ENCODE data around the gene TSHZ2.
"Not testable (repeated sequence)": the region's sequence is repeated elsewhere in the genome, so short reads cannot be mapped to it uniquely, and the experiment has no call there.

Gene TSHZ2

DNA sequence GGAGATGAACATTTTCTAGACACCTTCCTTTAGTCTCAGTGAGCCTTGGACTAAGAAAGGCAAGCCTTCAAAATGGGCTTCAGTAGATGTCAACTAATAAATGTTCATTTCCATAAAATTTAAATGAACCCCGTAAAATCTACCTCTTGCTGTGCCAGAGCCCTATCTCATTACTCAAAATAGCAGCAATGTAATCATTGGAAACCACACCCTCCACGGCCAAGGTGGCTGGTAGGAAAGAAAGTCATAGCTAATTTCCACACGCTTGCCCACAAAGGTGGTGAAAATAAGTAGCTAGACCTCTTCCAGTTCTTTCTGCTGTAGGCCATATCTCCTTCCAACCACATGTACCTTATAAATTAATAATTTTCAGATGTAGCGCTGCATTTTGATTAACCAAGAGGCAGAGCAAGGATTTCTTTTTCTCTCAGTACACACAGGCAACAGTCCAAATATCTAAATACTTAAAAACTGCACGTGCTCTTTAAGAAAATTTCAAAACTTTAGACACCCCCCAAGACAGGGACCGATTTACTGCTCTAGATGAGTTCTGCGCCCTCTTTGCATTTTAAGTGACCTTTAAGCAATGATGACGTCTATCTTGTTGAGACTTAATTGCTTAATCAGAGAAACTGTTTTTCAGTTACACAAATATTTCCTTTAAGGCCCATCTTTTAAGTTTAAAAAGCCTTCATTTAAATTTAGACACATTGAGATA lies 330.7 kb downstream of the TSHZ2 start:
- no peak for DNase-seq (ENCODE audit: low read depth in 2 of 3, low spot score in 1 of 3)

- DNase-seq (ENCODE audit: low read depth in 2 of 3, low spot score in 1 of 3): no peak
Observed at GRCh38 chr20:53303413-53303760, 331.2 kb downstream of the TSHZ2 start.

DNA sequence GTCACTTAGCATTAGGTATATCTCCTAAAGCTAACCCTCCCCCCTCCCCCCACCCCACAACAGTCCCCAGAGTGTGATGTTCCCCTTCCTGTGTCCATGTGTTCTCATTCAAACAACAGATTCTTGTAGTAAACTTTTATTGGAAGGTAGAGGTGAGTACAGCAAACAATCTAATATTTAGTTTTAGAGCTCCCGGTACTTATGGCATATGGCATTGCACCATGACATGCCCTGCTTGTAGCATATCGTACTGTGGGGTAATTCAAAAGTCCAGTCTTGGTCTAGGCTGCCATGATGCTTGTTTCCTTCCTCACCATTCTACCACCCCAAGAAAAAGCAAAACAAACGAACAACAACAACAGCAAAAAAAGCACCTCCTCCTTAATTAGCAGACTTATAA lies 332.0 kb downstream of the TSHZ2 start:
- no peak for DNase-seq (ENCODE audit: low read depth in 2 of 3, low spot score in 1 of 3)

GRCh38 chr20:53306192-53306805 lies 334.1 kb downstream of the TSHZ2 start:
- DNase-seq (ENCODE audit: low read depth in 2 of 3, low spot score in 1 of 3): no peak

DNA sequence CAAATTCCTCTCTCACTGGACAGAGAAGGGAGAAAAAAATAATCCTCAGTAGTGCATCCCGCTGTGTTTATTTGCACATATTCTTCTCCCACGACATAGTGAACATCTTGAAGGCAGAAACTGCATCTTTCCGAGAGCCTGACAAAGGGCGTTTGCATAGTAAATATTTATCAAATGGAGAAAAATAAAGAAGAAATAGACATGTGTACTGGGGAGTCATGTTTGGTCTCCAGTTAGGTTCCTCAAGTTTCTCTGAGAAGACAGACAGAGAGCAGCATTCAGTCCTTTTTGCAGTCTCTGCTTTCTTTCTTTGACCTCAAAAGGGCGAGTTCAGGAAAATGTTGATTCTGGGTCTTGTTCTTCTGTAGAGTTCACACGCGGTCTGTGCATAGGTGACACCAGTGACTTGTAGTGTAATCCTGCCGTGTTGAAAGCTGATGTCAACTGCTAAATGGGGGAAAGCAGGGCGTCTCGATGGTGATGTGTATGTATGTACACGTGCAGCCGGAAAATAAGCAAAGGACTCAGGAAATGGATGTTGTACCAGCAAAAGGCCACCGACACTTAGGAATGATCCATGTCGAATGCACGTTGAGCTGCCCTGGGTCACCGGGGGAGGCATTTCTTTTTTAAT lies 335.9 kb downstream of the TSHZ2 start:
- DNase-seq (ENCODE audit: low read depth in 2 of 3, low spot score in 1 of 3): no peak

DNA sequence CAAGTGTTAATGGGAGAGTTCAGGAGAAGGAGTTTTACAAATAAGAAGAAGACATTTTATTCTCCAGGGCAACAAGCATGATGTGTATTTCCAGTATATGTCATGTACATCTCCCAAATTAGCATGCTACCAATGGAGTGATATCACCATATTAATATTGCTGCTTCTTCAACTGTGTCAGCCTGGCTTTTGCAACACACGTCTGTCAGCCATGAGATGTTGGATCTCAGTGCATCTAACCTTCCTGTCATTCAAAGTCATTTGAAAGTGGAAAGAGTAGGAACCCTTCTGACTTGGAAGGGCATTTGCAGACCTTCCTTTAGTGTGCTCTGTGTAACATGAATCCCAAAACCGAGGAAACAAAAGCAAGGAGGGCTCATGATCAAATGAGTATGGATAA lies 337.4 kb downstream of the TSHZ2 start:
- DNase-seq (ENCODE audit: low read depth in 2 of 3, low spot score in 1 of 3): no peak

DNA sequence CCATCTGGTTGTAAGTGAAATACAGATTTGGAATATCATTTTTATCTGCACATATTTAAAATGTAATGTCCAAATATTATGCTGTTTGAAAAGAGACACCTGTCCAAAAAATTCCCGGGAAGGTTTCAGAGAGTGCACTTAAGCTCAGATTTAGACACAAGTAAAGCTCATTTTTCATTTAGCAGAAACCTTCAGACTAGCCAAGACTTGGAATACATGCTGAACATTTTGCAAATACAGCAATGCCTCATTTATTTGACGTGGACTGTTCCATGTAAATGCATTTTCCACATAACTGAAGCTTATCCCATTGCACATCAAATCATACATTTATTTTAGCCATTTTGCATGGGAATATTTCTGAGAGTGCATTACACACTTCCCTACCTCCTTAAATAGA lies 340.8 kb downstream of the TSHZ2 start:
- DNase-seq (ENCODE audit: low read depth in 2 of 3, low spot score in 1 of 3): no peak

DNA sequence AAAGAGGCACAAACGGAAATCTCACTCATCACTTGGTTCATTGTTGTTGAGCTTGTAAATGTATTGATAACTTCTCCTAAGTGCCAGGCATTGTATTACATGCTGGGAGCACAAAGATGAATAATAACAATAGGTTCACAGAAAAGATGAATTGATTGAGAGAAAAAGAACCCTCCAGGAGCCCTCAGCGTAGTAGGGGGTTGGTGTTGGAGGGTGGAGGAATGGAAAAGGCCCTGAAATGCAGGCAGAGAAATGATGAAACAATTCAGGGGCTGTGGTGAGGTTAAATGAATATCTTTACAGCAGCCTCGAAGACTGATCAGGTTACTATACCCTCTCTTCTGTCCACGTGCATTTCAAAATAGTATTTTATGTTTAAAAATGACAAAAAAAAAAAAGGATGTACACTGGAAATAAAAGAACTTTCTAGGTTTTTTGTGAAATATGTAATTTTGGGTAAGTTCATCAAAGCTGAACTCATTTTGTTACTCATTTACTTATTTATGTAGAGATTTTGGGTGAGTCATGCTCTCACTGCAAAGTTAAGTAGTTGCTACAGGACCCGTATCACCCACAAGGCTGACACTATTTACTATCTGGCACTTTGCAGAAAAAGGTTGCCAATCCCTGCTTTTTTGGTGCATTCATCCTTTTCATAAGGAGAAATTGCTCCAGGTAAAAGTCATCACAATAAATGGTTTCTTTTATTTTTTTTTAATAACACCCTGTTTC lies 344.2 kb downstream of the TSHZ2 start:
- DNase-seq (ENCODE audit: low read depth in 2 of 3, low spot score in 1 of 3): no peak

GRCh38 chr20:53319200-53319599 lies 347.0 kb downstream of the TSHZ2 start:
- no peak for DNase-seq (ENCODE audit: low read depth in 2 of 3, low spot score in 1 of 3)

DNA sequence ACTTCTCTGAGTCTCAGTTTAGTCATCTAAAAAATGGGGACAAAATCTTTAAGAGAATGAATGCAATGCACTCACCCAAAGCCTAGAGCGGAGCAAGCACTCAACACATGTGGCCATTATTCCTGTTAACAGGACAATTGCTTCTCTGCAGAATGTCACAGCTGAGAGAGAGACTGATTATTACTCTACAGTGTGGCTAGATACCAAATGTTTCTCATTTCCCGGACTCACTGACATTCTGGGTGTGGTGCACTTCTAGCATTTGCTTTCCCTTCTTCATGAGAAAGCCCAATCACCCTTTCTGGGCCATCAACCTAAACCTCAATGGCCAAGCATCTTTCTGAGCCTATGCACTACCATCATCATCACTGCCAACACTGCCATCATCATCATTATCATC lies 347.6 kb downstream of the TSHZ2 start:
- DNase-seq (ENCODE audit: low read depth in 2 of 3, low spot score in 1 of 3): no peak

DNA sequence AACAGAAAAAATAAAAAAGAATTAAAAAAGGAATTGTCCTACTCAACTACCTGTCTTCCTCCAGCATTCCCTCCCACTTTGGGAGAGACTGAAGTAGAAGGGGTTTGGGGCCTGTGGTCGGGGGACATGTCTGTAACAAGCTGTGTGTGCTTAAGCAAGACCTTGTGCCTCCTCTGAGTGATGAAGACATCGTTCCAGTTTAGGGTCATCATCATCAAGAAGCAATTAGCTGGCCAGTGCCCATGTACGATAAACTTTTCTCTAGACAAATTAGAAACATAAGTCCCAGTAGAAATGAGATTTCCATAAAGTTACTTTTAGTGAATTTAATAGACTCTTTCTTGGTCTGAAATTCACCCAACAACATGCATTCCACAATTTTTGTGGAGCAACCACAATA lies 348.5 kb downstream of the TSHZ2 start:
- no peak for DNase-seq (ENCODE audit: low read depth in 2 of 3, low spot score in 1 of 3)

DNA sequence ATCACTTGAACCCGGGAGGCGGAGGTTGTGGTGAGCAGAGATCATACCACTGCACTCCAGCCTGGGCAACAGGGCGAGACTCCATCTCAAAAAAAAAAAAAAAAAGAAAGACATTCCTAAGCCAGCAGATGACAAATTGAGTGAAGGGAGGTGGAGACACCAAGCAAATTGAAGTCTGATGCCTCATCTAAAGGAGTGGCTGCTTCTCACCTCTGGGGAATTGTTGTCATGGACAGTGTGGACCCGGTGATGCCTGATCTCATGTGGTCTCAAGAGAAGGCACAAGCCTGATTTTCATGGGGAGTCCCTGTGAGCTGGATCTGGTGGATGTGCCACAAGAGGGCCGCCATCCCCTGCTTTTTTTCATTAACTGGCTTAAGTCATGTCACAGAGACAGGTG lies 349.4 kb downstream of the TSHZ2 start:
- no peak for DNase-seq (ENCODE audit: low read depth in 2 of 3, low spot score in 1 of 3)

DNA sequence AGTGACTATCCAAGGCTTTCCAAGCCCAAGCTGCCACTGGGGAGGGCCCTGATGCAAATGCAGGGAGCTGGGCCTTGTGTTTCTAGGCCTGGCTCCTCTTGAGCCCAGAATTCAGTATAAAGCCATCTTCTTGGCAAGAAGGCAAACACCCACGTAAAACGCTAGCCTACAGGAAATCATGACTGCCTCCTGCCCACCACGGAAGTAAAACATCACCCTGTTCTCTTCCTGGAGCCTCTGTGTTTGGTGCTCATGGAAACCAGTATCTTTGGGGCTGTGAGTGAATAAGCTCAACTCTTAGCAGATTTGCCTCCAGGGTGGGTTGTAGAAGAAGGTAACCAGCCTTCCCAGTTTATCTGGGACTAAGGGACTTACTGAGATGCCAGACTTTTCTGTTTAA lies 350.5 kb downstream of the TSHZ2 start:
- peak in 1 of 3 donors; percentile 7 for DNase-seq (ENCODE audit: low read depth in 2 of 3, low spot score in 1 of 3)

GRCh38 chr20:53323460-53323859 lies 351.3 kb downstream of the TSHZ2 start:
- DNase-seq (ENCODE audit: low read depth in 2 of 3, low spot score in 1 of 3): not testable (repeated sequence)

GRCh38 chr20:53324816-53325215 lies 352.7 kb downstream of the TSHZ2 start:
- DNase-seq (ENCODE audit: low read depth in 2 of 3, low spot score in 1 of 3): no peak

DNA sequence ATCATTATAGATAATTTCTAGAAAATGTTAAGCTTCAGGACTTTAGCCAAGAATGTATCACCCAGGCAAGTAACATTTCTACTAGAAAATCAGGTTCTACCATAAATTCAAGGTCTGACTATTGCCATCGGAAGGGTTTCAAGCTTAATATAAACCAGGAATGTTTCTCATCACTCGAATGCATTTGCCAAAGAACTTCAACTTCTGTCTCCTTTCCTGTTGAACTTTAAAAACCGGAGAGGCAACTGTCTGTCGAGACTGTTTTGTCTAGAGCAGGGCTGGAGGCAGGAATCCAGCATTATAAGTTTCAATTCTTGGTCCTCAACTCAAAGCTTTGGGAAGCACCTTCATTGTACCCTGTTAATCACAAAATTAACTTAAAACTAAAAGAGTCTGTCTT lies 356.8 kb downstream of the TSHZ2 start:
- DNase-seq (ENCODE audit: low read depth in 2 of 3, low spot score in 1 of 3): no peak

GRCh38 chr20:53329781-53330180 lies 357.6 kb downstream of the TSHZ2 start:
- no peak for DNase-seq (ENCODE audit: low read depth in 2 of 3, low spot score in 1 of 3)

GRCh38 chr20:53330601-53331140 lies 358.5 kb downstream of the TSHZ2 start:
- no peak for DNase-seq (ENCODE audit: low read depth in 2 of 3, low spot score in 1 of 3)

DNA sequence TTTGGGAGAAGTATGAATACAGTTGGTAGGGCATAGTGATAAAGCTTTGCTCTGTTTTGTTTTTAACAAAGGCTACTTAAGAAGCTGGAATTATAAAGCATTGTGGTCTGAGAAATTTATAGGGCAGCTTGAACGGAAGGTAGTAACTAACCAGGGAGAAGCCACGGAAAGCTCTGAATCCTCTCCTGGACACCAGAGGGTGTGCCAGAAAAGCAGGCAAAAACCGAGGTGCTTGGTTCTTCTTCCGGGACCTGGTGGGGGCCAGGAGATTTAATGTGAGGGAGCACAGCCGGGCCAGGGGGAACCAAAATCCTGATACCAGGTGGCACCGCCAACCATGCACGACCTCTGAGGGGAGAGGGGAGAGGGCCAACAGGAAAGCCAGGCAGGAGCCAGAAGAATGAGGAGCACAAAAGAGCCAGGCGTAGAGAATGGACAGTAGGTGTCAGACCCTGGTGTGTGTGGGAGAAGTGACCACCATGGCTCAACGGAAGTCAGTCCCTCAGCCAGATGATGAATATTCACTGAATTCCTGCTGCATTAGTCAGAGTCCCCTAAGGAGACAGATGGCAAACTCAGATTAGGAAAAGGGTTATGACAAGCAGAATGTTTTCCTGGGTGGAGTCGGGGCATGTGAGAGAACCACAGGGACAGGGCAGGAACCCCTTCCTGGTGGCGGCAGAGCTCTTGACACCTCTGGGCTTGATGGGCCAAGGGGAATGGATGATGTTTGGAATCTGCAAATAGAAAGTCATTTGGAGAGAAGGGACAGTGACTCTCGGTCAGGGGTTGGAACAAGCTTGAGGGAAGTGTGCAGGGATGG lies 359.2 kb downstream of the TSHZ2 start:
- no peak for DNase-seq (ENCODE audit: low read depth in 2 of 3, low spot score in 1 of 3)

- DNase-seq (ENCODE audit: low read depth in 2 of 3, low spot score in 1 of 3): no peak
Observed at GRCh38 chr20:53332022-53332837, 360.1 kb downstream of the TSHZ2 start.
